ENCODE data around the gene CDH13.

- TF ChIP-seq CTCF (conservative IDR thresholded peaks at IDR 0.05; ENCODE audit: low read depth in 2 of 2) (no peak), EZH2phosphoT487 (IDR thresholded peaks at IDR 0.05; ENCODE audit: unreplicated experiment) (no peak), POLR2AphosphoS5 (IDR thresholded peaks at IDR 0.05; ENCODE audit: low read depth) (no peak), REST (IDR thresholded peaks at IDR 0.05; ENCODE audit: unreplicated experiment) (no peak), ZNF331 (CRISPR knock-in tag; IDR thresholded peaks at IDR 0.05; ENCODE audit: low read depth) (no peak), EZH2 (IDR thresholded peaks at IDR 0.05; ENCODE audit: low read depth, unreplicated experiment) (no peak), JUNB (IDR thresholded peaks at IDR 0.05; ENCODE audit: unreplicated experiment) (no peak), STAT1 (IDR thresholded peaks at IDR 0.05; ENCODE audit: unreplicated experiment) (no peak), ZNF114 (CRISPR knock-in tag; IDR thresholded peaks at IDR 0.05) (no peak)
These were observed 1117.0 kb downstream of the CDH13 start for GRCh38 chr16:83743720-83744119.

Measured in GM23338 (cell line).